ENCODE measurements around the gene SCRN3.

Gene SCRN3

DNA sequence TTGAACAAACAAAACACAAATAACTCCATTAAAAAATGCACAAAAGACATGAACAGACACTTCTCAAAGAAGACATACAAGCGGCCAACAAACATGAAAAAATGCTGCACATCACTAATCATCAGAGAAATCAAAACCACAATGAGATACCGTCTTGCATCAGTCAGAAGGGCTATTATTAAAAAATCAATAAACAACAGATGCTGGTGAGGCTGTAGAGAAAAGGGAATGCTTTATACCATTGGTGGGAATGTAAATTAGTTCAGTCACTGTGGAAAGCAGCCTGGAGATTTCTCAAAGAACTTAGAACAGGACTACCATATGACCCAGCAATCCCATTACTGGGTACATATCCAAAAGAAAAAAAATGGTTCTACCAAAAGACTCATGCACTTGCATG lies 53.5 kb downstream of the SCRN3 start:
- Histone ChIP-seq H3K4me1 (ENCODE audit: low read length) (peaks cover 4% of the 10 kb centered on the region), H3K36me3 (replicated peaks; ENCODE audit: low read depth, low read length) (no peaks in the 10 kb centered on the region), H3K4me2 (ENCODE audit: low read length) (no peak overlapping the region), H2AFZ (ENCODE audit: low read depth, low read length) (no peak overlapping the region), H3K9me3 (ENCODE audit: insufficient read depth, low read length) (no peaks in the 10 kb centered on the region), H4K20me1 (ENCODE audit: insufficient read depth, low read length) (no peaks in the 10 kb centered on the region), H3K79me2 (ENCODE audit: low read length) (no peaks in the 10 kb centered on the region), H3K4me3 (ENCODE audit: low read length) (no peak overlapping the region), H3K27me3 (ENCODE audit: low read depth, low read length) (no peaks in the 10 kb centered on the region), H3K9ac (ENCODE audit: low read length) (no peak overlapping the region), H3K27ac (ENCODE audit: low read length) (no peak overlapping the region)
- no peak for TF ChIP-seq EZH2phosphoT487 (IDR thresholded peaks at IDR 0.05; ENCODE audit: low read depth)
- TF ChIP-seq, protein P1, sequence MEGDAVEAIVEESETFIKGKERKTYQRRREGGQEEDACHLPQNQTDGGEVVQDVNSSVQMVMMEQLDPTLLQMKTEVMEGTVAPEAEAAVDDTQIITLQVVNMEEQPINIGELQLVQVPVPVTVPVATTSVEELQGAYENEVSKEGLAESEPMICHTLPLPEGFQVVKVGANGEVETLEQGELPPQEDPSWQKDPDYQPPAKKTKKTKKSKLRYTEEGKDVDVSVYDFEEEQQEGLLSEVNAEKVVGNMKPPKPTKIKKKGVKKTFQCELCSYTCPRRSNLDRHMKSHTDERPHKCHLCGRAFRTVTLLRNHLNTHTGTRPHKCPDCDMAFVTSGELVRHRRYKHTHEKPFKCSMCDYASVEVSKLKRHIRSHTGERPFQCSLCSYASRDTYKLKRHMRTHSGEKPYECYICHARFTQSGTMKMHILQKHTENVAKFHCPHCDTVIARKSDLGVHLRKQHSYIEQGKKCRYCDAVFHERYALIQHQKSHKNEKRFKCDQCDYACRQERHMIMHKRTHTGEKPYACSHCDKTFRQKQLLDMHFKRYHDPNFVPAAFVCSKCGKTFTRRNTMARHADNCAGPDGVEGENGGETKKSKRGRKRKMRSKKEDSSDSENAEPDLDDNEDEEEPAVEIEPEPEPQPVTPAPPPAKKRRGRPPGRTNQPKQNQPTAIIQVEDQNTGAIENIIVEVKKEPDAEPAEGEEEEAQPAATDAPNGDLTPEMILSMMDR (IDR thresholded peaks at IDR 0.05; ENCODE audit: low read depth, low read length) = no peak

DNA sequence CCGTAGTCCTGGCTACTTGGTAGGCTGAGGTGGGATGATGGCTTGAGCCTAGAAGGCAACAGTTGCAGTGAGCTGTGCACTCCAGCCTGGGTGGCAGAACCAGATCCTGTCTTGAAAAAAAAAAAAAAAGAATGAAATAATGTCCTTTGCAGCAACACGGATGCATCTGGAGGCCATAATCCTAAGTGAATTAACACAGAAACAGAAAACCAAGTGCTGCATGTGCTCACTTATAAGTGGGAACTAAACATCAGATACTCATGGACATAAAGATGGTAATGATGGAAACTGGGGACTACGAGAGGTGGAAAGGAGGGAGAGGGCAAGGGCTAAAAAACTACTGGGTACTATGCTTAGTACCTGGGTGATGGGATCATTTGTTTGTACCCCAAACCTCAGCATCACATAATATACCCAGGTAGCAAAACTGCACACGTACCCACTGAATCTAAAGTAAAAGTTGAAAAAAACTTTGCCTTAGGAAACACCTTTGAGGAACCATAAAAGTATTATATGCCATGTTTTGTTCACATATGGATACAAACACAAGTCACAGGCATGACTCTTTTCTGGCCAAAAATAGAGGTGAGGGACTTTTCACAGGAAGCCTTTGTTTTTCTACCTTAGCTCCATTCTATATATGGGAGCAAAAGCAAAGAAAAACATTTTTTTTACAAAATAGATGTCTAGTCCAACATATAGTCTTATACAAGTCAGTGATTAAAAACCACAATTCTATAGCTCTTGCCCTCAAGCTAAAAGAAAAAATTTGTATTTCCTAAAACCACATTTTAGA lies 54.7 kb downstream of the SCRN3 start:
- Histone ChIP-seq H3K27me3 (ENCODE audit: low read depth, low read length) (no peaks in the 10 kb centered on the region), H3K9me3 (ENCODE audit: insufficient read depth, low read length) (no peaks in the 10 kb centered on the region), H3K79me2 (ENCODE audit: low read length) (no peaks in the 10 kb centered on the region), H3K9ac (ENCODE audit: low read length) (no peak overlapping the region), H3K4me3 (ENCODE audit: low read length) (no peak overlapping the region), H4K20me1 (ENCODE audit: insufficient read depth, low read length) (no peaks in the 10 kb centered on the region), H3K4me2 (ENCODE audit: low read length) (no peak overlapping the region), H3K36me3 (replicated peaks; ENCODE audit: low read depth, low read length) (no peaks in the 10 kb centered on the region), H3K27ac (ENCODE audit: low read length) (no peak overlapping the region), H3K4me1 (ENCODE audit: low read length) (peaks cover 4% of the 10 kb centered on the region), H2AFZ (ENCODE audit: low read depth, low read length) (no peak overlapping the region)
- TF ChIP-seq, protein P1 (IDR thresholded peaks at IDR 0.05; ENCODE audit: low read depth, low read length) = no peak
- no peak for TF ChIP-seq EZH2phosphoT487 (IDR thresholded peaks at IDR 0.05; ENCODE audit: low read depth)

DNA sequence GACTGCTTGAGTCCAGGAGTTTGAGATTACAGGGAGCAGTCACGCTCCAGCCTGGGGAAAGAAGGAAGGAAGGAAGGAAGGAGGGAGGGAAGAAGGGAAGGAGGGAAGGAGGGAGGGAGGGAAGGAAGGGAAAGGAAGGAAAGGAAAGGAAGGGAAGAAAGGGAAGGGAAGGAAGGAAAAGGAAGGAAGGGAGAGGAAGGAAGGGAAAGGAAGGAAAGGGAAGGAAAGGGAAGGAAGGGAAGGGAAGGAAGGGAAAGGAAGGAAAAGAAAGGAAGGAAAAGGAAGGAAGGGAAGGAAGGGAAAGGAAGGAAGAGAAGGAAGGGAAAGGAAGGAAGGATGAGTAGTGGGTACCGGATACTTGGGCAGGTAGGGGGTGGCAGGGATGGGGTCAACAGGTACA lies 59.0 kb downstream of the SCRN3 start:
- Histone ChIP-seq H3K79me2 (ENCODE audit: low read length) (no peaks in the 10 kb centered on the region), H4K20me1 (ENCODE audit: insufficient read depth, low read length) (no peaks in the 10 kb centered on the region), H3K9ac (ENCODE audit: low read length) (no peak overlapping the region), H3K27ac (ENCODE audit: low read length) (no peak overlapping the region), H3K4me3 (ENCODE audit: low read length) (no peak overlapping the region), H3K36me3 (replicated peaks; ENCODE audit: low read depth, low read length) (no peaks in the 10 kb centered on the region), H3K27me3 (ENCODE audit: low read depth, low read length) (no peaks in the 10 kb centered on the region), H3K9me3 (ENCODE audit: insufficient read depth, low read length) (no peaks in the 10 kb centered on the region), H2AFZ (ENCODE audit: low read depth, low read length) (no peak overlapping the region), H3K4me1 (ENCODE audit: low read length) (peaks cover 4% of the 10 kb centered on the region), H3K4me2 (ENCODE audit: low read length) (no peak overlapping the region)
- no peak for TF ChIP-seq EZH2phosphoT487 (IDR thresholded peaks at IDR 0.05; ENCODE audit: low read depth)

DNA sequence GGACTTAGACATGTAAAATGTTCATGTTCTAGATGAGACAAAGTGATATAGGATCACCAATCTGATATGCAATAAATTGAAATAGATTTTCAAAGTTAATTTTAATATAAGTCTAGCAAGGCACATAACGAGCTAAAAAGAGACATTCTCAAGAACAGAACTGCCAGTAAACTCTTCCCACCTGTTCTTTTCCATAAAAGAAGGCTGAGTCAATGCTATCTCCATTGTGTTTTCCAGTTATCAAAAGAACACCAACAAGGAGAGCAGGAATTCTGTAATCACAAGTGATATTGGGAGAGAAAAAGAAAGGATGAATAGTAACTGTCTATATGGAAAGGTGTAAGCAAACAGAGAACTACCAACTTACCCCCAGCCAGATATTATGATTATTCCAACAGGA lies 65.7 kb downstream of the SCRN3 start:
- H3K9ac ChIP-seq (ENCODE audit: low read length) = no peak overlapping the region
- H3K79me2 ChIP-seq (ENCODE audit: low read length) = no peaks in the 10 kb centered on the region
- no peaks in the 10 kb centered on the region for H3K4me1 ChIP-seq (ENCODE audit: low read length)
- TF ChIP-seq, protein P1 (IDR thresholded peaks at IDR 0.05; ENCODE audit: low read depth, low read length) = no peak
- TF ChIP-seq EZH2phosphoT487 (IDR thresholded peaks at IDR 0.05; ENCODE audit: low read depth) = no peak
- H3K4me3 ChIP-seq (ENCODE audit: low read length) = no peak overlapping the region
- H4K20me1 ChIP-seq (ENCODE audit: insufficient read depth, low read length) = no peaks in the 10 kb centered on the region
- no peak overlapping the region for H3K27ac ChIP-seq (ENCODE audit: low read length)
- H3K4me2 ChIP-seq (ENCODE audit: low read length) = no peak overlapping the region
- no peaks in the 10 kb centered on the region for H3K36me3 ChIP-seq (replicated peaks; ENCODE audit: low read depth, low read length)
- H3K9me3 ChIP-seq (ENCODE audit: insufficient read depth, low read length) = no peaks in the 10 kb centered on the region
- H3K27me3 ChIP-seq (ENCODE audit: low read depth, low read length) = no peaks in the 10 kb centered on the region
- no peak overlapping the region for H2AFZ ChIP-seq (ENCODE audit: low read depth, low read length)

Data from OCI-LY3 (cell line).